Smooth muscle cell (in vitro differentiated cells): Measurements from ENCODE around the gene C1QC. TPM values are rescaled to one million over a fixed set of nuclear protein-coding genes. Genes with fewer than 3 reads are reported as not detected.

Source experiments
- DNase-seq: peaks from one replicate; lab custom pipeline; 2025; ENCODE audit not compliant: unreplicated experiment; lab: John Stamatoyannopoulos, UW
- H2AFZ ChIP-seq: fragments of 200-600 bp; sonication (generic); 2 replicates; pipeline ENCODE4 v1.6.0; 2016; ENCODE audit warnings: antibody characterized with exemption, low read depth, mild to moderate bottlenecking
- H3F3A ChIP-seq: fragments of 200-600 bp; sonication (generic); 2 replicates; pipeline ENCODE4 v1.6.0; 2017; ENCODE audit warnings: antibody characterized with exemption, low read depth
- H3K27ac ChIP-seq: fragments of 200-600 bp; sonication (generic); 2 replicates; pipeline ENCODE4 v1.5.1; 2016; ENCODE audit warnings: low read depth, mild to moderate bottlenecking
- H3K27me3 ChIP-seq: fragments of 200-600 bp; sonication (generic); 2 replicates; pipeline ENCODE4 v1.6.1; 2016; ENCODE audit warnings: low read depth, mild to moderate bottlenecking
- H3K36me3 ChIP-seq: fragments of 200-600 bp; sonication (generic); 2 replicates; pipeline ENCODE4 v1.5.1; 2016; ENCODE audit warnings: low read depth
- H3K4me1 ChIP-seq: fragments of 200-600 bp; sonication (generic); 2 replicates; pipeline ENCODE4 v1.5.1; 2016; ENCODE audit warnings: low read depth
- H3K4me2 ChIP-seq: fragments of 200-600 bp; sonication (generic); 2 replicates; pipeline ENCODE4 v1.6.0; 2016; ENCODE audit warnings: mild to moderate bottlenecking
- H3K4me3 ChIP-seq: fragments of 200-600 bp; sonication (generic); 2 replicates; pipeline ENCODE4 v1.5.1; 2016; ENCODE audit warnings: mild to moderate bottlenecking
- H3K79me2 ChIP-seq: fragments of 200-600 bp; sonication (generic); 2 replicates; pipeline ENCODE4 v1.6.0; 2016; ENCODE audit warnings: low read depth, mild to moderate bottlenecking
- H3K9ac ChIP-seq: fragments of 200-600 bp; sonication (generic); 2 replicates; pipeline ENCODE4 v1.6.0; 2016; ENCODE audit warnings: low read depth
- H3K9me3 ChIP-seq: fragments of 200-600 bp; sonication (generic); replicated peaks from 2 replicates; pipeline ENCODE4 v1.5.1; 2016; ENCODE audit warnings: low read depth
- H4K20me1 ChIP-seq: fragments of 200-600 bp; sonication (generic); 2 replicates; pipeline ENCODE4 v1.6.0; 2016; ENCODE audit warnings: low read depth
- CTCF ChIP-seq: fragments of 200-600 bp; sonication (generic); IDR thresholded peaks from 2 replicates; pipeline ENCODE4 v1.5.1; 2017; ENCODE audit warnings: borderline replicate concordance, mild to moderate bottlenecking, antibody characterized with exemption; ENCODE audit not compliant: insufficient read depth, poor library complexity, severe bottlenecking
- WGBS: methylation state at CpG from one replicate; pipeline ENCODE4 v1.1.7; 2016; ENCODE audit warnings: low lambda C conversion rate; 5-methylcytosine and 5-hydroxymethylcytosine counted together
- polyA plus RNA-seq: library from polyadenylated mRNA; unstranded; fragments of >200 nt; fragmentation: Nextera tagmentation; extraction: Ambion mirVana; gene quantifications from 2 replicates; pipeline ENCODE4 v1.2.1, GENCODE V29; 2016
- total RNA-seq: library from RNA; depleted of rRNA; stranded (reverse); fragments of >200 nt; gene quantifications from 2 replicates; pipeline ENCODE4 v1.2.3, GENCODE V29; 2014

The C1QC gene
- total and polyA plus RNA-seq, 2 experiments from 2014 or later, result not detected

- H3K4me1 ChIP-seq, result no peaks in the 10 kb centered on the region
- no peak overlapping the region for H3K9ac ChIP-seq
- H3K4me3 ChIP-seq, result no peak overlapping the region
- H2AFZ ChIP-seq, result no peak overlapping the region
- WGBS, result 86% methylated on average over 6 of the region's 6 CpGs
- H3K79me2 ChIP-seq, result no peaks in the 10 kb centered on the region
- peaks cover 24% of the 10 kb centered on the region for H3K27me3 ChIP-seq
- no peaks in the 10 kb centered on the region for H3K36me3 ChIP-seq
- no peaks in the 10 kb centered on the region for H3F3A ChIP-seq
- H3K27ac ChIP-seq, result no peak overlapping the region
- TF ChIP-seq CTCF, result no peak
- no peaks in the 10 kb centered on the region for H3K9me3 ChIP-seq
- H3K4me2 ChIP-seq, result no peak overlapping the region
- H4K20me1 ChIP-seq, result no peaks in the 10 kb centered on the region
- DNase-seq, result no peak
Observed at GRCh38 chr1:22636927-22637326, 6.5 kb upstream of the C1QC start.

- Histone ChIP-seq H2AFZ (no peak overlapping the region), H3K79me2 (no peaks in the 10 kb centered on the region), H3K9ac (no peak overlapping the region), H3K36me3 (no peaks in the 10 kb centered on the region), H4K20me1 (no peaks in the 10 kb centered on the region), H3K9me3 (no peaks in the 10 kb centered on the region), H3F3A (no peaks in the 10 kb centered on the region), H3K27ac (no peak overlapping the region), H3K4me3 (no peak overlapping the region), H3K27me3 (peaks cover 19% of the 10 kb centered on the region), H3K4me1 (no peaks in the 10 kb centered on the region), H3K4me2 (no peak overlapping the region)
- no peak for DNase-seq
- WGBS, result 87% methylated on average over 3 of the region's 3 CpGs
- TF ChIP-seq CTCF, result no peak
Observed at GRCh38 chr1:22637907-22638445, 5.5 kb upstream of the C1QC start.

- Histone ChIP-seq H3K27me3 (peaks cover 13% of the 10 kb centered on the region), H3K79me2 (no peaks in the 10 kb centered on the region), H3K4me1 (no peaks in the 10 kb centered on the region), H3K9ac (no peak overlapping the region), H3K27ac (no peak overlapping the region), H3K4me3 (no peak overlapping the region), H3K4me2 (no peak overlapping the region), H2AFZ (no peak overlapping the region), H4K20me1 (no peaks in the 10 kb centered on the region), H3K9me3 (no peaks in the 10 kb centered on the region), H3K36me3 (no peaks in the 10 kb centered on the region), H3F3A (no peaks in the 10 kb centered on the region)
- 90% methylated on average over 23 of the region's 23 CpGs for WGBS
- no peak for TF ChIP-seq CTCF
- no peak for DNase-seq
Observed at GRCh38 chr1:22638476-22639234, 4.8 kb upstream of the C1QC start.

GRCh38 chr1:22639286-22639685, 4.1 kb upstream of the C1QC start:
- 31% methylated on average over 8 of the region's 8 CpGs for WGBS
- no peak for DNase-seq

More at GRCh38 chr1:22639286-22639685, 4.1 kb upstream of the C1QC start:
- Histone ChIP-seq H3K4me3 (no peak overlapping the region), H3K9me3 (no peaks in the 10 kb centered on the region), H3F3A (no peaks in the 10 kb centered on the region), H4K20me1 (no peaks in the 10 kb centered on the region), H3K4me1 (no peaks in the 10 kb centered on the region), H2AFZ (no peak overlapping the region), H3K27ac (no peak overlapping the region), H3K9ac (no peak overlapping the region), H3K27me3 (peaks cover 7% of the 10 kb centered on the region), H3K79me2 (no peaks in the 10 kb centered on the region), H3K36me3 (no peaks in the 10 kb centered on the region), H3K4me2 (no peak overlapping the region)
- no peak for TF ChIP-seq CTCF
